ENCODE results near the gene SLC5A4.
"Not testable (repeated sequence)": the region's sequence is repeated elsewhere in the genome, so short reads cannot be mapped to it uniquely, and the experiment has no call there.

The SLC5A4 gene

GRCh38 chr22:32199341-32199740, 55.8 kb downstream of the SLC5A4 start:
- no peak for DNase-seq

- DNase-seq, result not testable (repeated sequence)
Observed at GRCh38 chr22:32197553-32198226, 57.5 kb downstream of the SLC5A4 start.

GRCh38 chr22:32195900-32196299, 59.2 kb downstream of the SLC5A4 start:
- DNase-seq, result not testable (repeated sequence)

GRCh38 chr22:32193346-32193745, 61.8 kb downstream of the SLC5A4 start:
- not testable (repeated sequence) for DNase-seq

GRCh38 chr22:32191021-32191420, 64.1 kb downstream of the SLC5A4 start:
- not testable (repeated sequence) for DNase-seq

- DNase-seq, result no peak
Observed at GRCh38 chr22:32185821-32186220, 69.3 kb downstream of the SLC5A4 start.

GRCh38 chr22:32183625-32184024, 71.5 kb downstream of the SLC5A4 start:
- DNase-seq, result no peak

- no peak for DNase-seq
Observed at GRCh38 chr22:32181043-32181442, 74.1 kb downstream of the SLC5A4 start.

- no peak for DNase-seq
Observed at GRCh38 chr22:32177221-32177765, 77.9 kb downstream of the SLC5A4 start.

GRCh38 chr22:32175683-32176644, 79.2 kb downstream of the SLC5A4 start:
- DNase-seq, result no peak

GRCh38 chr22:32175115-32175514, 80.0 kb downstream of the SLC5A4 start:
- DNase-seq, result no peak

Measured in right forelimb (tissue), 1 donor.